A204.1 (cell line): Measurements from ENCODE around the gene ANKRD24.
"Not testable (repeated sequence)": the region's sequence is repeated elsewhere in the genome, so short reads cannot be mapped to it uniquely, and the experiment has no call there.

Experiments used
- FAIRE-seq: peaks from 2 replicates; lab custom pipeline; 2012; peaks lifted over from hg19 to GRCh38; lab: Jason Lieb, UNC

ANKRD24 gene

GRCh38 chr19:4231521-4231920, 49.0 kb downstream of the ANKRD24 start:
- FAIRE-seq = not testable (repeated sequence)

DNA sequence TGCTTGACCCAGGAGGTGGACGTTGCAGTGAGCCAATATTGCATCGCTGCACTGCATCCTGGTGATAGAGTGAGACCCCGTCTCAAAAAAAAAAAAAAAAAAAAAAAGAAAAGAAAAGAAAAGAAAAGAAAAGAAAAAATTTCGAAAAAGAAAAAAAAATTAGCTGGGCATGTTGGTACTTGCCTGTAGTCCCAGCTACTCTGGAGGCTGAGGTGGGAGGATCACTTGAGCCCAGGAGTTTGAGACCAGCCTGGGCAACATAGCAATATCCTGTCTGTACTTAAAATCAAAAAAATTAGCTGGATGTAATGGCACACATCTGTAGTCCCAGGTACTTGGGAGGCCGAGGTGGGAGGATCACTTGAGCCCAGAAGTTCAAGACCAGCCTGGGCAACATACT, 49.6 kb downstream of the ANKRD24 start:
- not testable (repeated sequence) for FAIRE-seq

- no peak for FAIRE-seq
These were observed 50.3 kb downstream of the ANKRD24 start for GRCh38 chr19:4232614-4233281.

DNA sequence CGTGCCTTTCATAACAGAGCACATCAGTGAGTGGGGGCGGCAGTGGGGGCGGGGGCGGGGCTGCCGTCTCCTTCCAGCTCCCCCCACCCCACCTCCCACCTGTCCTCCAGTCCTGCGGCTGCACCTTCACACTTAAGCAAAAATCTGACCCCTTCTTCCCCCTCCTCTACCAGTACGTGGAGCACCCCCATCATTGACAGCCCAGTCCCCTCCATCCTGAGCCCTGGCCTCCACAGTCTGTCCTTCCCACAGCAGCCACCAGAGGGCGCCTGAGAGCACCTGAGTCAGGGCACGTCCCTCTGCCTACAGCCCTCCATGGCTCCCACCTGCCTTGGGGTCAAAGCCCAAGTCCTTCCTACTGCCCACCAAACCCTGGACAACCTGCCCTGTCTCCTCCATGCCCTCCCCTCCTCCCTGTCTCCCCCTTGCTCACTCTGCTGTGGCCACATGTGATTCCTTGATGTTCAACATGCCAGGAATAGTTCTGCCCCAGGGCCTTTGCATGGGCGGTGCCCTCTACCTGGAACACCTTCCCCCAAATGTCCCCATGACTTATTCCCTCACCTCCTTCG, 50.9 kb downstream of the ANKRD24 start:
- no peak for FAIRE-seq

GRCh38 chr19:4234142-4234861, 51.8 kb downstream of the ANKRD24 start:
- no peak for FAIRE-seq

- FAIRE-seq = no peak
These were observed 52.3 kb downstream of the ANKRD24 start for GRCh38 chr19:4234862-4235201.

DNA sequence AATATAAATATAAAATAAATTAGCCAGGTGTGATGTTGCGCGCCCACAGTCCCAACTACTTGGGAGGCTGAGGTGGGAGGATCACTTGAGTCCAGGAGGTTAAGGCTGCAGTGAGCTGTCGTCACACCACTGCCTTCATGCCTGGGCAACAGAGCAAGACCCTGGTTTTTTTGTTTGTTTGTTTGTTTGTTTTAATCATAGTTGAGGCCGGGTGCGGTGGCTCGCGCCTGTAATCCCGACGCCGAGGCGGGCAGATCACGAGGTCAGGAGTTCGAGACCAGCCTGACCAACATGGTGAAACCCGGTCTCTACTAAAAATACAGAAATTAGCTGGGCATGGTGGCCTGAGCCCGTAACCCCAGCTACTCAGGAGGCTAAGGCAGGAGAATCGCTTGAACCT, 55.0 kb downstream of the ANKRD24 start:
- not testable (repeated sequence) for FAIRE-seq

- no peak for FAIRE-seq
These were observed 56.3 kb downstream of the ANKRD24 start for GRCh38 chr19:4238831-4239230.

- FAIRE-seq = no peak
These were observed 59.4 kb downstream of the ANKRD24 start for GRCh38 chr19:4241824-4242430.

GRCh38 chr19:4245938-4246337, 63.4 kb downstream of the ANKRD24 start:
- FAIRE-seq = not testable (repeated sequence)

DNA sequence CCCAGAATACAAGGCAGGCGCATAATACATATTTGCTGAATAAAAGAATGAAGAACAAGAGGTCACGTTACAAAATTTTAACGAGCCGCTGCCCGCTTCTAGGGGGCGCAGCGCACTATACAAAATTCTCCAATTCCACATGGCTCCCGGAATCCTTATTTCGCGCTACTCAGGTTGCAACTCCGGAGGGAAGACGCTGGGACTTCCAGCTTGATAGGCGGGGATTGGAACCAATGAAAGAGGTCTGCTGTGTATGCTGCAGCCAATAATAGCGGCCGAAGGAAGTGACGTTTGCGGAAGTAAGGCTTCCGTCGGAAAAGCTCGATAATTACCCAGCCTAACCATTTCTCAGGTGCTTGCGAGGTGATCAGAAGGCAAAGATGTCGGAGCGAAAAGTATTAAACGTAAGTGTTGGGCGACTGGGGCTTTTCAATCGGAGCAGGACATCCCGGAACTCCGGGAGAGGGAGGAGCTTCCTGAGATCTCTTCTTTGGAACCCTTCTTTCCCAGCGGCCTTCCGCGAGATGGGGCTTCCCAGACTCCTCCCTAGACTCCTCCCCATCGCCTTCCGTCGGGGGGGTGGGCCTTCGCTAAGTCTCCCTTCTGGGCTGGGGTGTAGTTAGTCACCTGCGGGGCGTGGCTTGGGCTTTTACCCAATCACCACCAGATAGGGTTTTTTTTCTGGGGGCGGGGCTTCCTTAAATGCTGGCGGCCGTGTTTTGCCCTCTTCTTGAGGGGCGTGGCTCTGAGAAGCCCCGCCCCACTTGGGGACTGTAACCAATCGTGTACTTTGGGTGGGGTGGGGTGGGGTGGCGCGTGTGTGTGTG, 64.5 kb downstream of the ANKRD24 start, which contains the start of gene YJU2:
Gene YJU2 (plus strand): TSS at position 314 of the 827 bp plus-strand sequence. CDS start 67 bp downstream, at position 381.
- peak; percentile 93 for FAIRE-seq

DNA sequence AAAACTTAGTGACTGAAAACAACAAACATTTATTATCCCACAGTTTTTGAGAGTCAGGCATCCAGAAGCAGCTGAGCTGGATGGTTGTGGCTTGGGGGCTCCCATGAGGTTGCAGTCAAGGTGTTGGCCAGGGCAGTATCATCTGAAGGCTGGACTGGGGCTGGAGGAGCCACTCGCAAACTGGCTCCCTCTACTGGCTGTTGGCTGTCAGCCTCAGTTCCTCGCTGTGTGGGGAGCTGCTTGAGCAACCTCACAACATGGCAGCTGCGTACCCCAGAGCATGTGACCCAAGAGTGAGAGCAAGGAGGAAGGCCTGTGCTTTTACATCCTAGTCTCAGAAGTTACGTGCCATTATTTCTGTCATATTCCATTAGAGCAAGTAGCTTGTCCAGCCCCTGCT, 74.1 kb downstream of the ANKRD24 start:
- FAIRE-seq = no peak

GRCh38 chr19:4257025-4257424, 74.5 kb downstream of the ANKRD24 start:
- no peak for FAIRE-seq

DNA sequence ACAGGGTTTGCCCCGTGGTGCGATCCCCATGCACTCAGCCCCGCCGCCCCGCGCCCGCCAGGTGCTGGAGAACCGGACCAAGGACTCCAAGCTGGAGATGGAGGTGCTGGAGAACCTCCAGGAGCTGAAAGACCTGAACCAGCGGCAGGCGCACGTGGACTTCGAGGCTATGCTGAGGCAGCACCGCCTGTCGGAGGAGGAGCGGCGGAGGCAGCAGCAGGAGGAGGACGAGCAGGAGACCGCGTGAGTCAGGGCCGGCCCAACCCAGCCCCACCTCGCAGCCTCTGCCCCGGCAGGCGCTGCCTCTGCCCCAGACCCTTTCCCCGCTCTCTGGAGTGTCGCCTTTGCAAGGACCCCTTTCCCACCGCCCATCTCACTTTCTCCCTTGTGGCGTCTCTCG, 75.7 kb downstream of the ANKRD24 start:
- no peak for FAIRE-seq

DNA sequence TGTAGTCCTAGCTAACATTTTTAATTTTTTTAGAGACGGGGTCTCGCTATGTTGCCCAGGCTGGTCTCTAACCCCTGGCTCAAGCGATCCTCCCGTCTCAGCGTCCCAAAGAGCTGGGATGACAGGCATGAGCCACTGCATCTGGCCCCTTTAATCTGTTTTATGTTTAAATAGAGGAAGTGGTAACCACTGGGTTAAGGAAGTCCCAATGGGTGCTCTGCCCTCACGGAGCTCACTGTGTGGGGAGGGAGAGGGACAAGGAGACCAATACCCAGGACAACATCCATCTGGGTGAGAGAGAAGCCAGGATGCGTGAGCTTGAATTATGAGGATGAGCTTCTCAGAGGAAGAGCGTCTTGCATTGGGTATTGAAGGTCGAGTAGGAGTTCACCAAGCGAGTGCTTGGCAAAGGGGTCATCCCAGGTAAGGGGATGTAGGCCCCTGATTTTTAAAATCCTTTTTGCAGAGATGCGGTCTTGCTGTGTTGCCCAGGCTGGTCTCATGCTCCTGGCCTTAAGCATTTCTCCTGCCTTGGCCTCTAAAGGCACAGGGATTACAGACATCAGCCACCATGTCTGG, 78.2 kb downstream of the ANKRD24 start:
- no peak for FAIRE-seq

DNA sequence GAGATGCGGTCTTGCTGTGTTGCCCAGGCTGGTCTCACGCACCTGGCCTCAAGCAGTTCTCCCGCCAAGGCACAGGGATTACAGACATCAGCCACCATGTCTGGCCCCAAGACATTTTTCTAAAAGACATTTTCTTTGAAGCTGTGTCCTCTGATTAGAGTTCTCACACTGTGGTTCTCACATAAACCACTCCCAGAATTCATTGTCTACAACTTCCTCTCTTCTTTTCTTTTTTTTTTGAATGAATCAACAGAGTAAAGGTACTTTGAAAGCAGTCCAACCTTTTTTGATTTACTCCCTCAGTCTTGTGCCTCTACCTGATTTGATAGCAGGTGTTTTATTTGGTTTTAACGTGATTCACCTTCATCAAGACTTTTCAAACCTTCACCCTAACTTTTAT, 82.3 kb downstream of the ANKRD24 start:
- no peak for FAIRE-seq

GRCh38 chr19:4266253-4267000, 83.9 kb downstream of the ANKRD24 start:
- no peak for FAIRE-seq

- no peak for FAIRE-seq
These were observed 84.8 kb downstream of the ANKRD24 start for GRCh38 chr19:4267101-4267900.

GRCh38 chr19:4267901-4268815, 85.7 kb downstream of the ANKRD24 start:
- no peak for FAIRE-seq
